Right lobe of liver (tissue), 6 donors: ENCODE results near the gene CDIPT. TPM values are rescaled to one million over a fixed set of nuclear protein-coding genes. Genes with fewer than 3 reads are reported as not detected.

Experiments
- ATAC-seq, 4 donors: fragments of 200-7000 bp; cut with Tn5 transposase; one replicate each; pipeline ENCODE4 v1.9.1; 2020; ENCODE audit warnings: mild to moderate bottlenecking in 4 of 4, moderate library complexity in 4 of 4
- DNase-seq, 3 donors: peaks; one replicate each; pipeline ENCODE4 v3.0.0-alpha.2; 2020
- H3K27ac ChIP-seq, 3 donors: fragments of 200-600 bp; one replicate each; pipeline ENCODE4 v1.8.0; 2022
- H3K27me3 ChIP-seq, 2 donors: fragments of 200-600 bp; one replicate each; pipeline ENCODE4 v1.8.0; 2022
- H3K36me3 ChIP-seq, 4 donors: fragments of 200-600 bp; sonication (generic) in 1 of 4; one replicate each; pipeline versions ENCODE4 v1.5.1 to v1.8.0; 2017 to 2022; ENCODE audit warnings: control low read depth in 1 of 4
- H3K4me1 ChIP-seq, 4 donors: fragments of 200-600 bp; sonication (generic) in 1 of 4; one replicate each; pipeline versions ENCODE4 v1.5.1 to v1.8.0; 2017 to 2022; ENCODE audit warnings: control low read depth in 1 of 4
- H3K4me3 ChIP-seq, 3 donors: fragments of 200-600 bp; one replicate each; pipeline ENCODE4 v1.8.0; 2022
- H3K9me3 ChIP-seq, 4 donors: fragments of 200-600 bp; sonication (generic) in 1 of 4; one replicate each; pipeline versions ENCODE4 v1.5.1 to v1.8.0; 2017 to 2022; ENCODE audit warnings: control low read depth in 1 of 4
- CTCF ChIP-seq, 4 donors: fragments of 200-600 bp in 3 of 4; fragments of 450-650 bp in 1 of 4; IDR thresholded peaks; one replicate each; pipeline versions ENCODE4 v1.5.1 to v1.8.0; 2016 to 2022; ENCODE audit warnings: antibody characterized with exemption in 4 of 4, mild to moderate bottlenecking in 2 of 4
- POLR2A ChIP-seq: fragments of 450-650 bp; IDR thresholded peaks from one replicate; pipeline ENCODE4 v1.6.1; 2017; ENCODE audit warnings: antibody characterized with exemption, mild to moderate bottlenecking
- WGBS: methylation state at CpG from one replicate; pipeline ENCODE4 v1.1.6; 2018; ENCODE audit warnings: low coverage, low lambda C conversion rate; ENCODE audit not compliant: insufficient coverage; ENCODE audit errors: missing lambda C conversion rate; 5-methylcytosine and 5-hydroxymethylcytosine counted together
- intact Hi-C, 2 donors: fragments of 100-400 bp; cut with DNase I; formaldehyde crosslinking; loops; one replicate each; pipeline versions ENCODE4 v1.11.2 to v1.14.1; 2022
- total RNA-seq, 6 experiments: library from RNA; depleted of rRNA in 2 of 6; stranded (reverse); fragments of >200 nt in 2 of 6; fragmentation: NEBNext Ultra II Directional in 3 of 6; extraction: Animal tissue kit (Norgen Biotek cat#: 25700) in 3 of 6; gene quantifications; one replicate each; pipeline versions ENCODE4 v1.1.0 to v1.2.4, GENCODE V29; 2016 to 2023
- donor health status: DM: no; HTN: yes; CAD: no.
- donor health status: DM: no; HTN: no; CAD: no.
- donor health status: DM: no; HTN: no; CAD: no.
- donor health status: DM: no; HTN: yes; CAD: no.
- donor health status: DM: no; HTN: yes; CAD: no.

CDIPT gene
- total RNA-seq, 6 experiments from 2014 or later: 35.1 to 96.6 (median 58.2) TPM

DNA sequence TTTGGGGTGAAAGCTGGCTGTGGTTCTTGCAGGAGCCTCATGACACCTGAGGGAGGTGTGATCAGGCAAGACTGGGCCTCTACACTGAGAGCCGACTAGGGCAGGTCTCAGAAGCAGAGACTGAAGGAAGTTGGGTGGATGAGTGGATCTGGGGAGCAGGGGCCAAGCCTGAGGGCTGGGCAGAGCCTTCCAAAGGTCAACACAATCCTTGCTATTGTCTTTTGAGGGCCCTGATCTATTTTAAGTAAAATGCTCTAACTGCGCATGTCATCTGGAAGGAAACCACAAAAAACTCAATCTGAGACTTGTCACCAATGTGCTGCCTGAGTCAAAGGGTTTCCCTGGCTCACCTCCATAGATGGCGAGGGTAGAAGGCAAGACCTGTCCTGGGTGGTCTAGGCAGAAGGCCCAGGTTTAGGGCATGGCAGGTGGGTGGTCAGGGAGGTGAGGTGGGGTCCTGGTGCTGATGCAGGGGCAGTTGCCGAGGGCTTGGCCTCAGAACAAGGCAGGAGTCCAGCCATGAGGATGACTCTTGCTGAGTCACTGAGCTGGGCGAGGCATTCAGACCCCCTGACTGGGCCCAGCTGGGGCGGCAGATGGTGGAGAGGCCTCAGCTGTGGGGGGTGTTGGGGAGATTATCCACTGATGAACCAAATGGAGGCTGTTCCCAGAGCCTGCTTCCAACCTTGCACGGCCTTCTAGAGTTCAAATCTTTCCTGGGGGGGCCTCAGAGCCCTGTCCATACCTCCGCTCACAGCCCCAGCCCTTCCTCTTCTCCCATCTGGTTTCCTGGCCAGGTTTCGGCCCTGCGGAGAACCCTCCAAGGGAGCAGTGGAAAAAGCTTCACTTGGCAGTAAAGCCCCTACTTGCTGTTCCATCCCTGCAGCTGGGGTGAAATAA is 37.6 kb downstream of the CDIPT start:
- no peaks in the 10 kb centered on the region for H3K27me3 ChIP-seq
- H3K9me3 ChIP-seq: no peaks in the 10 kb centered on the region
- H3K36me3 ChIP-seq: no peaks in the 10 kb centered on the region
- peaks cover 0 to 41% (median 18%) of the 10 kb centered on the region in 4 donors for H3K4me1 ChIP-seq
- WGBS: 70% methylated on average over 3 of the region's 10 CpGs
- no peak for TF ChIP-seq CTCF (IDR thresholded peaks at IDR 0.05)
- ATAC-seq (no peak), DNase-seq (no peak)
- H3K27ac ChIP-seq: peak overlapping the region in 1 of 3 donors; percentile 13
- intact Hi-C loops: no loop called here
- no peak overlapping the region for H3K4me3 ChIP-seq

DNA sequence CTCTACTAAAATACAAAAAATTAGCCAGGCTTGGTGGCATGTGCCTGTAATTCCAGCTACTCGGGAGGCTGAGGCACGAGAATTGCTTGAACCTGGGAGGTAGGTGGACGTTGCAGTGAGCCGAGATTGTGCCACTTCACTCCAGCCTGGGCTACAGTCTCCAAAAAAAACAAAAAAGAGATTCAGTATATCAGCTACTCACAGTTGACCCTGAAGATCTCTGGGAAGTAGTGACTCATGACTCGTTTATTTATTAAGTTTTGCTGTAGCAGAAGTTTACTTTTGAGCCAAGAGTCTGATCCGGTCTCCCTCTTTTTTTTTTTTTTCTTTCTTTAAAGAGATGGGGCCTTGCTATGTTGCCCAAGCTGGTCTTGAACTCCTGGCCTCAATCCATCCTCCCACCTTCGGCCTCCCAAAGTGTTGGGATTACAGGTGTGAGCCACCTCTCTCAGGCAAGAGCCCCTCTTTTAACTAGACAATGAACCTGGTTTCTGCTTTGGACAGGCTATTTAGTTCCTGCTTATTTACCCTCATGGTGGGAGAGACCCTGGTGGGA is 38.4 kb downstream of the CDIPT start:
- no peaks in the 10 kb centered on the region for H3K27me3 ChIP-seq
- WGBS: 53% methylated on average over 7 of the region's 7 CpGs
- no peak overlapping the region for H3K4me3 ChIP-seq
- no peaks in the 10 kb centered on the region for H3K9me3 ChIP-seq
- no peaks in the 10 kb centered on the region for H3K36me3 ChIP-seq
- H3K27ac ChIP-seq: no peak overlapping the region
- no peak for TF ChIP-seq CTCF (IDR thresholded peaks at IDR 0.05)
- DNase-seq: no peak
- peak in 1 of 4 donors; percentile 7 for ATAC-seq
- intact Hi-C loops: no loop called here
- peaks cover 0 to 43% (median 20%) of the 10 kb centered on the region in 4 donors for H3K4me1 ChIP-seq

DNA sequence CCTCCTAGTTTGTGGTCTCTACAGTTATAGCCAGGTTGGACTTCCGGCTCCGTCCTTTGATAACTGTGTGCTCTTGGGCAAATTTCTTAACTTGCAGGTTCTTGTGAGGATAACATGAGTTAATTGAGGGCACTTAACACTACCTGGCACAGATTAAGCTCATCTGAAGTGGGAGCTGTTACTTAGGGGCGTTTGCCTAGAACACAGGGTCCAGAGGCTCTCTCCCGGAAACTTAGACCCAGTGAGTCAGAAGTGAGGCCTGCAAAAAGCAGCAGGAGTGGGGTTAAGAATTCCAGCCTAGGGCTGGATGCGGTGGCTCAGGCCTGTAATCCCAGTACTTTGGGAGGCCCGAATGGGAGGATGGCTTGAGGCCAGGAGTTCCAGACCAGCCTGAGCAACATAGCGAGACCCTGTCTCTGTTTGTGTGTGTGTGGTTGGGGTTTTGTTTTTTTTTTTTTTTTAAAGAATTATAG is 41.3 kb downstream of the CDIPT start:
- intact Hi-C loops: no loop called here
- 26% methylated on average over 7 of the region's 7 CpGs for WGBS

More for the DNA sequence above, 41.3 kb downstream of the CDIPT start:
- DNase-seq (no peak), ATAC-seq (peak in 1 of 4 donors; percentile 2)
- peak overlapping the region; percentile 68 to 89 (median 74) for H3K27ac ChIP-seq
- H3K4me3 ChIP-seq: peak overlapping the region; percentile 65 to 79 (median 79)
- H3K36me3 ChIP-seq: no peaks in the 10 kb centered on the region
- no peaks in the 10 kb centered on the region for H3K9me3 ChIP-seq
- peaks cover 0 to 50% (median 25%) of the 10 kb centered on the region in 4 donors for H3K4me1 ChIP-seq
- no peak for TF ChIP-seq CTCF (IDR thresholded peaks at IDR 0.05)
- no peak for TF ChIP-seq POLR2A
- no peaks in the 10 kb centered on the region for H3K27me3 ChIP-seq
